A549 (cell line): ENCODE results near the gene GPX3.

Experiments used
- CEBPB ChIP-seq, 2 experiments: fragments of >200 bp in 1 of 2; sonication (Bioruptor Twin) in 1 of 2; formaldehyde crosslinking in 1 of 2; IDR thresholded peaks; 2 replicates each; pipeline ENCODE4 v1.6.1; 2012 to 2016
- CHD2 ChIP-seq: fragments of 150-350 bp; IDR thresholded peaks from 2 replicates; pipeline ENCODE4 v1.6.1; 2014; ENCODE audit warnings: low read length; ENCODE audit not compliant: partially characterized antibody
- CTCF ChIP-seq: fragments of >200 bp; sonication (Bioruptor Twin); formaldehyde crosslinking; IDR thresholded peaks from 3 replicates; pipeline ENCODE4 v1.5.1; 2016
- ELK1 ChIP-seq: fragments of 150-350 bp; IDR thresholded peaks from 2 replicates; pipeline ENCODE4 v1.6.1; 2014; ENCODE audit warnings: low read depth, mild to moderate bottlenecking, low read length
- EP300 ChIP-seq, 2 experiments: fragments of >200 bp; sonication (Bioruptor Twin); formaldehyde crosslinking; IDR thresholded peaks; 2 replicates in 1 of 2; 3 replicates in 1 of 2; pipeline ENCODE4 v1.6.1; 2016 to 2017
- FOSL2 ChIP-seq, 2 experiments: fragments of 450-650 bp in 1 of 2; fragments of >200 bp in 1 of 2; sonication (Bioruptor Twin) in 1 of 2; formaldehyde crosslinking; IDR thresholded peaks; 2 replicates each; pipeline versions ENCODE4 v1.5.0 to v1.6.1; 2016 to 2020; ENCODE audit warnings: mild to moderate bottlenecking in 1 of 2, moderate library complexity in 1 of 2
- HDAC2 ChIP-seq: fragments of 200-600 bp; sonication (generic); IDR thresholded peaks from 2 replicates; pipeline ENCODE4 v1.6.1; 2016
- MAFK ChIP-seq: fragments of 450-650 bp; IDR thresholded peaks from 2 replicates; pipeline ENCODE4 v1.6.1; 2014; ENCODE audit not compliant: partially characterized antibody
- RAD21 ChIP-seq, 2 experiments: fragments of >200 bp in 1 of 2; sonication (Bioruptor Twin) in 1 of 2; formaldehyde crosslinking in 1 of 2; IDR thresholded peaks in 1 of 2; conservative IDR thresholded peaks in 1 of 2; 2 replicates in 1 of 2; 3 replicates in 1 of 2; pipeline ENCODE4 v1.6.1; 2012 to 2018; ENCODE audit warnings: inconsistent platforms in 1 of 2
- SREBF2 ChIP-seq: fragments of 450-650 bp; IDR thresholded peaks from 2 replicates; pipeline ENCODE4 v1.6.1; 2014; ENCODE audit warnings: mild to moderate bottlenecking, moderate library complexity
- USF2 ChIP-seq: fragments of 450-650 bp; IDR thresholded peaks from 2 replicates; pipeline ENCODE4 v1.6.1; 2014; ENCODE audit warnings: antibody characterized with exemption
- ZNF302 ChIP-seq: fragments of 250-450 bp; sonication (Bioruptor Pico); IDR thresholded peaks from 2 replicates; pipeline ENCODE4 v1.9.0; 2021; ENCODE audit warnings: inconsistent platforms, mild to moderate bottlenecking, moderate library complexity

- TF ChIP-seq MAFK (no peak), EP300 (IDR thresholded peaks at IDR 0.05) (no peak), CTCF (no peak), RAD21 (conservative IDR thresholded peaks at IDR 0.05 in 1 of 2, IDR thresholded peaks at IDR 0.05 in 1 of 2) (no peak), USF2 (no peak), CEBPB (IDR thresholded peaks at IDR 0.05) (no peak), FOSL2 (IDR thresholded peaks at IDR 0.05) (no peak), FOSL2 (CRISPR knock-in tag; IDR thresholded peaks at IDR 0.05) (no peak), ZNF302 (no peak), HDAC2 (no peak), CHD2 (no peak), ELK1 (no peak), SREBF2 (no peak)
These were observed 57.6 kb downstream of the GPX3 start for GRCh38 chr5:151077967-151078366.
